NCI-H1436 (cell line): ENCODE measurements around the gene LRRTM1.

Source experiments
- DNase-seq: peaks from one replicate; lab custom pipeline; 2025; lab: John Stamatoyannopoulos, UW

The LRRTM1 gene

GRCh38 chr2:80302314-80303005, 2.1 kb downstream of the LRRTM1 start:
- DNase-seq = no peak

- DNase-seq = no peak
Observed at GRCh38 chr2:80302001-80302313, 2.6 kb downstream of the LRRTM1 start.

- DNase-seq = no peak
Observed at GRCh38 chr2:80300954-80301353, 3.6 kb downstream of the LRRTM1 start.

GRCh38 chr2:80300346-80300745, 4.2 kb downstream of the LRRTM1 start:
- DNase-seq = no peak

GRCh38 chr2:80299661-80300060, 4.9 kb downstream of the LRRTM1 start:
- no peak for DNase-seq

GRCh38 chr2:80298954-80299353, 5.6 kb downstream of the LRRTM1 start:
- DNase-seq = no peak

GRCh38 chr2:80293039-80293438, 11.5 kb downstream of the LRRTM1 start:
- DNase-seq = no peak

GRCh38 chr2:80292474-80292873, 12.1 kb downstream of the LRRTM1 start:
- DNase-seq = no peak

GRCh38 chr2:80291656-80292055, 12.9 kb downstream of the LRRTM1 start:
- DNase-seq = no peak

- no peak for DNase-seq
Observed at GRCh38 chr2:80288576-80288975, 16.0 kb downstream of the LRRTM1 start.

- DNase-seq = no peak
Observed at GRCh38 chr2:80281049-80281448, 23.5 kb downstream of the LRRTM1 start.

GRCh38 chr2:80280598-80280997, 24.0 kb downstream of the LRRTM1 start:
- DNase-seq = no peak

- no peak for DNase-seq
Observed at GRCh38 chr2:80269806-80270205, 34.7 kb downstream of the LRRTM1 start.

GRCh38 chr2:80266231-80266630, 38.3 kb downstream of the LRRTM1 start:
- no peak for DNase-seq

GRCh38 chr2:80259292-80259691, 45.3 kb downstream of the LRRTM1 start:
- no peak for DNase-seq

- no peak for DNase-seq
Observed at GRCh38 chr2:80258793-80259192, 45.8 kb downstream of the LRRTM1 start.

GRCh38 chr2:80258341-80258740, 46.2 kb downstream of the LRRTM1 start:
- DNase-seq = no peak

GRCh38 chr2:80257450-80257849, 47.1 kb downstream of the LRRTM1 start:
- no peak for DNase-seq

GRCh38 chr2:80256782-80257167, 47.8 kb downstream of the LRRTM1 start:
- DNase-seq = no peak

- no peak for DNase-seq
Observed at GRCh38 chr2:80255918-80256781, 48.4 kb downstream of the LRRTM1 start.

GRCh38 chr2:80252294-80252986, 52.1 kb downstream of the LRRTM1 start:
- no peak for DNase-seq
